ENCODE measurements around the gene EXD3.
A peak's percentile ranks its signal among the peaks of the same experiment; 100 is the strongest.
"Not testable (repeated sequence)": the region's sequence is repeated elsewhere in the genome, so short reads cannot be mapped to it uniquely, and the experiment has no call there.

The EXD3 gene

GRCh38 chr9:137458194-137459151, 35.5 kb upstream of the EXD3 start:
- peak; percentile 15 for DNase-seq

DNA sequence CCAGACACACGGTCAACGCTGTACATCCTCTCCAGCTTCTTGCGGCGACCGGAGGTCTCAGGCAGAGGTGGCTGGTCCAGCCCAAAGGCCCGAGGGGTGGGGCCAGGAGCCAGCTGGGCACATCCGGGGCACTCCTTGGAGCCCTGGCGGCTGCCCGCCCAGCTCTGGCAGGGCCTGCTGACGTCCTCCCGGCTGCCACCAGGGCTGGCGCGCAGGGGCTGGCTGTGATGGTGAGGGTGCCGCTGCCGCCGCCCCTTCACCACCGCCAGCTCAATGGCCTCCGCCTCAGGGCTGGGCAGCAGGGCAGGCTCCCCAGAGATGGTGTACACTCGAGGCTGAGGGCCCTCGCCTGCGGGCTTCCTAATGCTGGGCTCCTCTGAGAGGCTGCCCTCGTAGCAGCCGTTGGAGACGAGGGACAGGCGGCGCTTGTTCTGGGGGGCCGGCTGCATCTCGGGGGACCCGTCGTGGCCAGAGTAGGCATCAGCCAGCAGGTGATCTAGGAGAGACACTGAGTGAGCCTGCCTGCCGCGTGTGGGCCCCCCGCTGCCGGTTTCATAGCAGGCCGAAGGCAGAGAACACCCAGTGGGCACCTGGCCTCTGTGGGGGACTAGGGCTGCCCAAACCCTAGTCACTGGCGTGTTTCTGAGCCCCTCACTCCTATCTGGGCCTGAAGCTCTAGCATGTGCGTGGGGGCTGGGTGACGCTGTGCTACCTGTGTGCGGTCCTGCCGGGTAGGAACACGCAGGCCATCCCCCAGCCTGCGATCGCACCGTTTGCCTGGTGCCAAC, 34.6 kb upstream of the EXD3 start:
- no peak for DNase-seq

DNA sequence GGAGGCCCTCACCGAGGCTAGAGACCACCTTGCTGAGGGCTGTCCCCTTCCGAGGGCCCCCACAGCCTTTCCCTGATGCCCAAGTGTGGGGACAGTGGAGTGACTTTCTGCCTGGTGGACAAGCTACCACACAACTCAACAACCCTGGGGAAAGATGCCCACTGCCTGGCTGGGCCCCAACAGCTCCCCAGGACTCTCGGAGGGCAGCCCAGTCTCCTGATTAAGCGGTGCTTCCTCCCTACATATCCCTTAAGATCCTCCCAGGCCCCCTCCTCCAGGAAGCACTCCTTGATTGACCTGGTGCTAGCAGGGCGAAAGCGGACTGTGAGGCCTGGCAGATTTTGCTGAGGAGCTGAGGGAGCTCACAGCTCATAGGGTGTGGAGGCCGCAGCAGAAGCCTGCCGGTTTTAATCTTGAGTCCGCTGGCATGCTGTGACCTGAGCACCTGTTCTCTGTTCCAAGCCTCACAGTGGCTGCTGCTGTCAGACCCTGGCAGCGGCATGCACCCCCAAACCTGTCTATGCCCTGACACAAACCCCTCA, 34.0 kb upstream of the EXD3 start:
- DNase-seq: no peak

- DNase-seq: no peak
These were observed 33.3 kb upstream of the EXD3 start for GRCh38 chr9:137456061-137456863.

- no peak for DNase-seq
These were observed 32.5 kb upstream of the EXD3 start for GRCh38 chr9:137455359-137455991.

GRCh38 chr9:137454597-137455358, 31.8 kb upstream of the EXD3 start:
- no peak for DNase-seq

DNA sequence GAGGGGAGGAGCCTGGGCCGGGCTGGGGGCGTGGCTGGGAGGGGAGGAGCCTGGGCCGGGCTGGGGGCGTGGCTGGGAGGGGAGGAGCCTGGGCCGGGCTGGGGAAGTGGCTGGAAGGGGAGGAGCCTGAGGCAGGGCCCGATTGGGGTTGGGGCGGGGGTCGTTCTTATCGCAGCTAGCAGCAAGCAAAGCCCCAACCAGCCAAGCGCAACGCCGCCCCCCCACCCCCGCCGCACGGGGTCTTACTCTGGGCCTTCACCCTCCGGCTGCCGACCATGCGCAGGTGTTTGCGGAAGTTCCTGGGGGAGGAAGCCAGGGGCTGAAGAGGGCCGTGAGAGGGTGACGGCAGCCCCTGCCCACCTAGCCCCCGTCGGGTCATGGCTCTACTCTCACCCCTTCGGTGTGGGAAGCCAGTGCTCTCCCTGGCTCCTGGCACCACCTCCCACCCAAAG, 31.2 kb upstream of the EXD3 start:
- DNase-seq: no peak

GRCh38 chr9:137453643-137454081, 30.7 kb upstream of the EXD3 start:
- no peak for DNase-seq

GRCh38 chr9:137452761-137453642, 30.0 kb upstream of the EXD3 start:
- DNase-seq: no peak

- no peak for DNase-seq
These were observed 29.2 kb upstream of the EXD3 start for GRCh38 chr9:137452006-137452760.

GRCh38 chr9:137451264-137452005, 28.5 kb upstream of the EXD3 start:
- not testable (repeated sequence) for DNase-seq

- not testable (repeated sequence) for DNase-seq
These were observed 27.7 kb upstream of the EXD3 start for GRCh38 chr9:137450539-137451222.

GRCh38 chr9:137449931-137450538, 27.1 kb upstream of the EXD3 start:
- no peak for DNase-seq

DNA sequence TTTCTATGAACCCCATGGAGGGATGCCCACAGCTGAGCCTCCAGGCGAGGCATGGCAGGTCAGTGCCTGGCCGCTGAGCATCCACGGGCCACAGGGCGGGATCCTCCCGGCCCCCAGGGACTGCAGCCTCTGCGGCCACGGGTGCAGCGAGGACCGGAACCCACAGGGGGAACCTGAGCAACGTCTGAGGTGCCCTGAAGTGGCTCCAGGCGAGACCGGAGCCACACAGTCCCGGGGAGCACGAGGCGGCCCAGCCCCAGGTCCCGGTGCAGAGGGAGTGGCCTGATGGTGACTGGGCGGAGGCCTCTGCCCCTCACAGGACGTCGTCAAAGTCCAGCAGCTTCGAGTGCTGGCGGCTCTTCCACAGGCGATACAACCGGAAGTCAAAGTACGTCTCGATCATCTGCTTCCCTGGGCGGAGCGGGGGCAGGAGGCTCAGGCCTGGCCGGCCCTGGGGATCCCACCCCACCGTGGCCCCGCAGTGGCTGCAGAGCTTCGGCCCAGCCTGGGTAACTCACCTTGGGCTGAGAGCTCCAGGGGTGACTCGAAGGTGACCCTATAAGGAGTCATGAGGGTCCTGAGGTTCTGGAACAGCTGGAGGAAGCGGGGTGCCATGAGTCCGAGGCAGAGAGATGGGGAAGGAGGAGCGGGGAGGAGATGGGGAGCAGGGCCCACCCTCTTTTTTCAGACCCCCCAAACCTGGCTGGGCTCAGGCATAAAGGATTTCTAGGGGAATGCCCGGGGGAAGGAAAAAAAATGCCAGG, 26.3 kb upstream of the EXD3 start:
- DNase-seq: no peak

- no peak for DNase-seq
These were observed 25.6 kb upstream of the EXD3 start for GRCh38 chr9:137448602-137448962.

DNA sequence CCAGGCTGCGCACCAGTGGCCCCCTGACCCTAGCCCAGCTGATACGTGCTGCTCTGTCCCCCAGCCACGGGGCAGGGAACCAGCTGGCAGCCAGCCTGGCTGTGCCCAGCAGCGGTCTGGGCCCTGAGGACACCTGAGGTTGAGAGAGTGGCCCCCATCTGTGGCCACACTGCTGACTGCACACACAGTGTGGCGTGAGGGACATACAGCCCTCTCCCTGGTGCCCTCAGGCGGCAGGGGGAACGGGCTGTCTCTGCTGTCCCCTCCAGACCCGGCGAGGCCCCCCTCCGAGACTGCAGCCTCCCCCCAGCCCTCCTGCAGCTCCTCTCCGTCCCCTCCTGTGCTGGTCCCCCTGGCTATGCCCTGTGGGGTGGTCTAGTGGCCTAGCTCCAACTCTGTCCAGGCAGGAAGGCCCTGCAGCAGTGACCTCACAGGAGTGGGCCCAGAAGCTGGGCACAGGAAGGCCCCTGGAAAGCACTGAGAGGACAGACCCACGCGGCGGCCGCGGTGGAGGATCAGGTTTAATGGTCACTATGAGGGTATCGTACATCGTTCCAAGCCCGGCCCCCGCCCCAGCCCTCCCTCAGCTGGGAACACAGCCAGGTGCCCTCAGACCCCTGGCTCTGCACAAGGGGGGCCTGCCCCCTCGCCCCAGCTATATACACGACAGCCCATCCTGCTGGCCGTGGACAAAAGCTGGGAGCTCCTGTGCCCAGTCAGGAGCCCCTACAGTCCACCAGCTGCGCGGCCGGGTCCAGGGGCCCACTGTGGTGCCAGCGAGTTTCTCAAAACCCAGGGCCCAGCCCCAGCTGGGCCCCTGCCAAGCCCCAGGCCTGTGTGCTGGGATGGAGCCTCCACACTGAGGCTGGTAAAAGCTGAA, 25.0 kb upstream of the EXD3 start:
- DNase-seq: no peak

Measured in DMS79 treated with DMSO at 0.1 percent for 48 hours (cell line).